ENCODE results near the gene FBRSL1.
"Not testable (repeated sequence)": the region's sequence is repeated elsewhere in the genome, so short reads cannot be mapped to it uniquely, and the experiment has no call there.

The FBRSL1 gene

DNA sequence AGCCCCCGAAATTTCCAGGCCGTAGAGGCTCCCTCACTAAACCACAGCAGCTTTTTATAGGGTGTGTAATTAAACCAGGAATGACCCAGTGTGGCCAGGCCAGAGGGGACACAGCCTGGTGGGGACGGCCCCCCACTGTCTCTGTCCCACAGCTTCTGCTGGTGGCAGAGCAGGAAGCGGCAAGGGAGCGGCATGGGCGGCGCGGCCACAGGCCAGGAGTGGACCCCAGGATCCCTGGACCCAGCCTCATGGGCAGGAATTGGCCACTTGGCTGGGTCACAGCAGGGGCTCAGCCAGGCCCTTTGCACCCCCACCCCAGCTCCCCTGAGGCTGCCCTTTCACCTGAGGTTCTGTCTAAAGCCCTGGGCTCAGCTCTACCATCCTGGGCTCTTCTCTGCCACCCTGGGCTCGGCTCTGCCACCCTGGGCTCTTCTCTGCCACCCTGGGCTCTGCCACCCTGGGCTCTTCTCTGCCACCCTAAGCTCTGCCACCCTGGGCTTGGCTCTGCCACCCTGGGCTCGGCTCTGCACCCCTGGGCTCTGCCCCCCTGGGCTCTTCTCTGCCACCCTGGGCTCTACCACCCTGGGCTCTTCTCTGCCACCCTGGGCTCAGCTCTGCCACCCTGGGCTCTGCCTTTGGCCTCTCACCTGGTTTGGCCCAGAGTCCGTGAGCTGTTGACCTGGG lies 39.3 kb downstream of the FBRSL1 start:
- no peak for DNase-seq

DNA sequence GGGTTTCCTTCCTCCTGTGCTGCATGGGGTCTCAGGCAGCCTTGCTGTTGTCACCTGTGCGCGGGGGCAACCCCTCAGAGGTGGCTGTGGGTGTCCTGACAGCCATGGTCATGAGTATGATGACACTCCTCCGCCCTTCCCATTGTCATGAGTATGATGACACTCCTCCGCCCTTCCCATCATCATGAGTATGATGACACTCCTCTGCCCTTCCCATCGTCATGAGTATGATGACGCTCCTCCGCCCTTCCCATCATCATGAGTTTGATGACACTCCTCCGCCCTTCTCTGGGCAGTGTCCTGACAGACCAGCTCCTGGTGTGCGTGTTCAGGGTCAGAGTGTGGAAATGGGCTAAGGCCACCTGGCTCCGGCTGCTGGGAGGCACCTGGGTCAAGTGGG lies 40.0 kb downstream of the FBRSL1 start:
- no peak for DNase-seq

DNA sequence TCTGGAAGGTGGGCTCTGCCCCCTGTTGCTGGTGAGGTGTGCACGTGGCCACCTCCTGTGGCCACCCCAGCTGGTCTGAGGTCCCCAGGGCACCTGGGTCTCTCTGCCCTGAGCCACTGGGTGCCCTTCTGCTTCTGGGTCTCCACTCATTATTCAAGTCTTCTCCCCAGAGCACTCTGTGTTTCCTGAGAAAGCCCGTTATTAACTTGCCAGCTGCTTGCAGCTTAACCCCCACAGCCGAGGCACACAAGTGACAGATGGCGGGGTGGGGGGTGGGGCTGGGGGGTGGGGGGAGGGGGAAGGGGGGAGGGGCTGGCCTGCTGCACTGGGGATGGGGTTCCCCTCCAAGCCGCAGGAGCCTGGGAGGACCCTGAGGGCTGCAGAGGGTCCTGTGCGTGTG lies 40.5 kb downstream of the FBRSL1 start:
- DNase-seq = no peak

- DNase-seq = no peak
Observed at GRCh38 chr12:132530851-132531250, 40.9 kb downstream of the FBRSL1 start.

DNA sequence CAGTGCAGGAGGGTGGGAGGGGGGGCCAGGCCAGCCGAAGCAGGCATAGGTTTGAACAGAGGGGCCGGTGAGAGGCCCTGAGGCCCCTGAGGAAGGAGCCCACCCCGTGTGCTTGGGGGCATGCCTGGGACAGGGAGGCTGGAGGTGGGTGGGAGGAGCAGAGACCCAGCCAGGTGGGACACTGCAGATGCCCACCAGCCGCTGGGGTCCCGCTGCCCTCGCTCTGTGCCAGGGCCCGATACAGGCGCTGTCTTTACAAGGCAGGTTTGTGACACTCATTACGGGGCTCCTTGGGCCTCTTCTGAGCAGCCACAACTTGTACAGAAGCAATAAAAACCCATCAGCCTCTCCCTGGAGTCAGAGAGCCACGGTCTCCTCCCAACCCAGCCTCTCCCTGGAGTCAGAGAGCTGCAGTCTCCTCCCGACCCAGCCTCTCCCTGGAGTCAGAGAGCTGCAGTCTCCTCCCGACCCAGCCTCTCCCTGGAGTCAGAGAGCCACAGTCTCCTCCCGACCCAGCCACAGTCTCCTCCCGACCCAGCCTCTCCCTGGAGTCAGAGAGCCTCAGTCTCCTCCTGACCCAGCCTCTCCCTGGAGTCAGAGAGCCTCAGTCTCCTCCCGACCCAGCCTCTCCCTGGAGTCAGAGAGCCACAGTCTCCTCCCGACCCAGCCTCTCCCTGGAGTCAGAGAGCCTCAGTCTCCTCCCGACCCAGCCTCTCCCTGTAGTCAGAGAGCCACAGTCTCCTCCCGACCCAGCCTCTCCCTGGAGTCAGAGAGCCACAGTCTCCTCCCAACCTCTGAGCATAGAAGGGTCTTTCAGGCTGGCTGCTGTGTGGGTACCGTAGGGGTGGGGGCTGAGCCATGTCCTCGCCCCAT lies 43.0 kb downstream of the FBRSL1 start:
- not testable (repeated sequence) for DNase-seq

- DNase-seq = no peak
Observed at GRCh38 chr12:132533584-132533958, 43.6 kb downstream of the FBRSL1 start.

GRCh38 chr12:132534076-132534475 lies 44.1 kb downstream of the FBRSL1 start:
- DNase-seq = no peak

DNA sequence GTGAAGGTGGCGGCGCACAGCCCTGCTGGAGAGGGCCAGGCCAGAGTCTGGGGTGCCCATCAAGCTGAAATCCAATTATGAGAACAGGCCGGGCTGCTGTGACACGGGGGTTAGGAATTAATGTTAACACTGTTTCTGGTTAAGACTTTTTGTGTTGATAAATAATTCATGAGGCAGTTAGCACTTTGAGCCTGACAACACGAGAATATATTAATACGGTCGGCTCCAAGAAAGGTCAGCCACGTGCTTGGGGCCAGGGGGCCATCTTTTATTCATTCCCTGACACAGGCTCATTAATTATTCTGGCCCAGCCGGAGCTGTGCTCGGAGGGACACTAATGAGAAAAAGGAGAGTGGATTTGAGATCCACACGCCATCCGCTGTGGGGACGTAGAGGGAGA lies 45.1 kb downstream of the FBRSL1 start:
- DNase-seq = no peak

GRCh38 chr12:132536102-132536876 lies 46.3 kb downstream of the FBRSL1 start:
- no peak for DNase-seq

DNA sequence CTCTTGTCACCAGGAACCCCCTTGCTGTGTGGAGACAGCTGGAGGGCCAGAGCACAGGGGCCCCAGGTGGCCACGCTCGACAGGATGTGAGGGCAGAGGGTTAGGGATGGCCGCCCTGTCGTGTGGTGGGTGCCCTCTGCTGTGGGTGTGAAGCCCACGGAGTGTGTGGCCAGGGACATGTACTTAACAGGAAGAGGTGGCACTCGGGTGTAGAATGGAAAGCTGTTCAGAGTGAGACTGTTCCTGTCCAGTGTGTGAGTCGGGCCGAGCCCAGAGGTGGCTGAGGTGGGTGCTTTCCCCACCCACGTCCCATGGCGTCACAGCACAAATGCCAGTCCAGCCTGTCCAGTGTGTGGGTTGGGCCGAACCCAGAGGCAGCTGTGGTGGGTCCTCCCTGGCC lies 47.1 kb downstream of the FBRSL1 start:
- no peak for DNase-seq

DNA sequence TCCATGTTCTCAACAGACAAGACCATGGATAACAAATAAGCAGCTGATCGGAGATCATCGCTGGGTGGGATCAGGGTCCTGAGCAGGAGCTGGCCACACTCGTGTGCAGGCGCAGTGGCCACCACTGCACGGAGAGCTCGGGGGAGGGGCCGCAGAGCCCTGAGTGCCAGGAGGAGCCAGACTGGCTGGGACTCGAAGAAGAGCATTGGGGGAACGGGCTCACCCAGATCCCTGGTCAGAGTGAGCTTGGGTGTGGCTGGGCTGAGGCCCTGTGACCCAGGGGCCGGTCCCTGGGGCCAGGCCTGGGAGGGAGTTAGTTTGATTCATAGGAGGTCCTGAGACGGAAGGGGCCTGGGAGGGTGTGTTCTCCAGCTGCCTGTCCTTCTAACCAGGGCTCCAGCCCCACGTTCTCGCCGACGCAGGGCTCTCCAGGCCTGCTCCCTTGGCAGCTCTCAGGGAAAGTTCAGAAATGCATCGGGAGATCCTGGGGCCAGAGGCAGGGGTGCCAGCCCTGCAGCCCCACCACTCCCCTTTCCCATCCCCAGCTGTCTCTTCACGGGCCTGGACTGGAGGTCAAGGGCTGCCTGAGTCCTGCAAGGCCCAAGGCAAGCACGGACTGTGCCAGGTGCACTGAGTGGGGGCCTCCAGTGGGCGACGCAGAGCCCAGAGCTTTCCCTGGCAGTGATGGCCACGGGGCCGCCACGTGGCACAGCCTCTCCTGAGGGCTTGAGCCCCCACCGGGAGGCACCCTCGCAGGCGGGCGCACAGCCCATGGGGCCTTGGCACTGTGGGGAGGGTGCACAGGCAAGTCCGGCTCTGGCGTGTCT lies 48.1 kb downstream of the FBRSL1 start:
- no peak for DNase-seq

DNA sequence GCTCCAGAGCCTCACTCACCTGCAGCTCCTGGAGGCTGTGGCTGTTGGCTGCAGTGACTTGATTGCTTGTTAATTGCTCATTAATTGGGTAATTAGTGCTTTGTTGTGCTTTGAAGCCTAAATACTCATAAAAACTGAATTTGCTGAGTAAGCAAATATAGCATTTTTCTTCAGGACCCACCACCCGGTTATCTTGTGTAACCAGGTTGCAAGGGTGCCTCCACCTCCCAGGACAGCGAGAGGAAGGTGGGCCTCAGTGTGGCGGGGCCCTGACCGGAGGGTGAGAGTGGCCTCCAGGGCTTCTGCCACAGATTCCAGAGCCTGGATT lies 48.7 kb downstream of the FBRSL1 start:
- DNase-seq = peak; percentile 27

GRCh38 chr12:132539016-132539773 lies 49.2 kb downstream of the FBRSL1 start:
- DNase-seq = no peak

DNA sequence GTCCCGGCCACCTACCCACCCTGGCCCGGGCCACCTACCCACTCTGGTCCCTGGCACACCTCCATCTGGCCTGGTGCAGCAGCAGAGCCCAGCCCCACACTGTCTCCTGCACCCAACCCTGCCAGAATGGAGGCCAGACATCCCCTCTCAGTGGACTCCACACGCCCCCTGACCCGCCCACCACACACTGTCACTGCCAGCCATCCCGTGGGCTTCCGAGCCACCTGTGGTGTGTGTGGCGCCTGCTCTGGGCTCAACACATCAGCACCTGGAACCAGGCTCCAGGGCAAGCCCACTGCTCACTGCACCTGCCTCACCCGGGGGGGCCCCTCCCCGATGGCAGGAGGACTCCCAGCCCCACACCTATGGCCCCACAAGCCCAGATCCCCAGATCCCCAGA lies 50.5 kb downstream of the FBRSL1 start:
- no peak for DNase-seq

GRCh38 chr12:132541200-132541599 lies 51.2 kb downstream of the FBRSL1 start:
- no peak for DNase-seq

- DNase-seq = no peak
Observed at GRCh38 chr12:132541996-132542395, 52.0 kb downstream of the FBRSL1 start.

DNA sequence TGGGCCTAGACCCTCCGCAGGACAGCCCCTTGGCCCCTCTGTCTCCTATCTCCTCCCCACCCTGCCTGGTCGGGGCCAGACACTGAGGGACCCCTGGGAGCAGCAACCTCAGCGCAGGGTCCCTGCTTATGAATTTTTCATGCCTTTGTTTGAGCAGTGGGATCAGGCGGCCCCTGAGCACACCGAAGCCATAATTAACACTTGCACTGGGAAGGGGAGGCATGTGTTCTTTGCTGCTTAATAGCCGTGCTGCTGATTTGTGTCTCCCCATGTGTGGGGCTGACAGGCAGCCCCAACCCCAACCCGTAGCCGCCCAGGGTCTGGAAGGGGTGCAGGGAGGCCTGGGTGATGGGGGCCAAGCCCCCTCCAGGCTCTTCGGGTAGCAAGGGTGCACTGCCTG lies 52.7 kb downstream of the FBRSL1 start:
- DNase-seq = no peak

GRCh38 chr12:132543298-132544079 lies 53.5 kb downstream of the FBRSL1 start:
- DNase-seq = no peak

GRCh38 chr12:132544080-132544397 lies 54.1 kb downstream of the FBRSL1 start:
- no peak for DNase-seq

DNA sequence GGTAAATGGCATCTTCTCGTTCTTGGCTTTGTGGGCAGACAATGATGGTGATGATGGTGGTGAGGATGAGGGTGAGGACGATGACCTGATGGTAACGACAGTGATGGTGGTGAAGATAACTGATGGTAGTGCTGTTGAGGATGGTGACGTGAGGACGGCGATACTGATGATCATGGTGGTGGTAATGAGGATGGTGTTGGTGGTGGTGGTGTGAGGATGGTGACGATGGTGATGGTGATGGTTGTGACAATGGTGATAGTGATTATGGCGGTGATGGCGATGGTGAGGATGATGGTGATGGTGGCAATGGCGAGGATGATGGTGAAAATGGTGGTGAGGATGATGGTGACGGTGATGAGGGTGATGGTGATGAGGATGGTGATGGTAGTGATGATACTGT lies 54.5 kb downstream of the FBRSL1 start:
- DNase-seq = no peak

- no peak for DNase-seq
Observed at GRCh38 chr12:132545164-132545953, 55.4 kb downstream of the FBRSL1 start.

Measured in NCI-H1105 treated with DMSO at 0.1 percent for 48 hours (cell line).